OCI-LY7 (cell line): Measurements from ENCODE around the gene UFD1. TPM values are rescaled to one million over a fixed set of nuclear protein-coding genes. Genes with fewer than 3 reads are reported as not detected.

Source experiments
- BruUV-seq: library from RNA; stranded (reverse); fragments of 400-500 nt; replicated peaks from 2 replicates; lab custom pipeline; 2021; lab: Mats Ljungman, UMichigan
- CTCF ChIA-PET: fragments of 300-600 bp; sonication (Branson Sonifier 250); formaldehyde crosslinking; loops from one replicate; lab custom pipeline; 2022; ENCODE audit warnings: antibody characterized with exemption; ENCODE audit not compliant: unreplicated experiment; lab: Charles Lee
- POLR2A ChIA-PET: fragments of 300-600 bp; sonication (Branson Sonifier 250); formaldehyde crosslinking; loops from one replicate; lab custom pipeline; 2022; ENCODE audit warnings: antibody characterized with exemption; lab: Charles Lee
- DNase-seq: peaks from one replicate; pipeline ENCODE4 v3.0.0-alpha.2; 2015; ENCODE audit warnings: low spot score
- H2AFZ ChIP-seq: fragments of 200-600 bp; sonication (generic), shearing (Covaris generic); 2 replicates; pipeline ENCODE4 v1.6.1; 2014; ENCODE audit warnings: mild to moderate bottlenecking, antibody characterized with exemption, low read length, moderate library complexity
- H3K27ac ChIP-seq: fragments of 200-600 bp; sonication (generic); 2 replicates; pipeline ENCODE4 v1.5.1; 2014; ENCODE audit warnings: mixed run types, low read depth, mild to moderate bottlenecking, moderate library complexity, low read length, inconsistent platforms; ENCODE audit not compliant: poor library complexity, severe bottlenecking
- H3K36me3 ChIP-seq: fragments of 200-600 bp; sonication (generic); 2 replicates; pipeline ENCODE4 v1.6.1; 2014; ENCODE audit warnings: mild to moderate bottlenecking, antibody characterized with exemption, low read length, moderate library complexity, mixed read lengths; ENCODE audit not compliant: insufficient read depth
- H3K4me1 ChIP-seq: fragments of 200-600 bp; sonication (generic); 2 replicates; pipeline ENCODE4 v1.5.1; 2014; ENCODE audit warnings: mild to moderate bottlenecking, low read length; ENCODE audit not compliant: insufficient read depth, poor library complexity, severe bottlenecking
- H3K4me2 ChIP-seq: fragments of 200-600 bp; sonication (generic); 2 replicates; pipeline ENCODE4 v1.6.1; 2014; ENCODE audit warnings: mild to moderate bottlenecking, low read length
- H3K4me3 ChIP-seq: fragments of 200-600 bp; sonication (generic); 2 replicates; pipeline ENCODE4 v1.5.1; 2014; ENCODE audit warnings: mild to moderate bottlenecking, low read depth, low read length; ENCODE audit not compliant: poor library complexity, severe bottlenecking
- H3K79me2 ChIP-seq: fragments of 200-600 bp; sonication (generic); 2 replicates; pipeline ENCODE4 v1.6.1; 2016; ENCODE audit warnings: low read depth, mild to moderate bottlenecking, low read length, moderate library complexity, mixed read lengths; ENCODE audit not compliant: insufficient read depth
- H3K9me2 ChIP-seq: fragments of 200-600 bp; sonication (generic); 2 replicates; pipeline ENCODE4 v1.6.1; 2016; ENCODE audit warnings: mild to moderate bottlenecking, low read length, mixed read lengths; ENCODE audit not compliant: insufficient read depth
- H3K9me3 ChIP-seq: fragments of 200-600 bp; sonication (generic); 2 replicates; pipeline ENCODE4 v1.6.1; 2014; ENCODE audit warnings: mild to moderate bottlenecking, mixed run types, low read length, mixed read lengths
- H4K20me1 ChIP-seq: fragments of 200-600 bp; sonication (generic); 2 replicates; pipeline ENCODE4 v1.6.1; 2014; ENCODE audit warnings: mild to moderate bottlenecking, antibody characterized with exemption, low read length, moderate library complexity, mixed read lengths; ENCODE audit not compliant: insufficient read depth
- CTCF ChIP-seq: fragments of 200-600 bp; sonication (generic); conservative IDR thresholded peaks from 2 replicates; pipeline ENCODE4 v1.5.1; 2014; ENCODE audit warnings: mild to moderate bottlenecking, antibody characterized with exemption, low read length, moderate library complexity, mixed read lengths
- EZH2phosphoT487 ChIP-seq: fragments of 200-600 bp; sonication (generic); IDR thresholded peaks from 2 replicates; pipeline ENCODE4 v1.6.1; 2018; ENCODE audit warnings: low read depth, borderline replicate concordance, mild to moderate bottlenecking, mixed run types, antibody characterized with exemption, low read length, moderate library complexity, mixed read lengths
- intact Hi-C: fragments of 100-400 bp; cut with micrococcal nuclease; formaldehyde crosslinking; loops from one replicate; pipeline ENCODE4 v1.10.0; 2022; ENCODE audit not compliant: unreplicated experiment
- total RNA-seq, 2 experiments: library from RNA; depleted of rRNA in 1 of 2; stranded (reverse); fragments of >200 nt in 1 of 2; shearing (Covaris generic) in 1 of 2; gene quantifications; 2 replicates each; pipeline ENCODE4 v1.2.3, GENCODE V29; 2014 to 2022

The UFD1 gene
- total RNA-seq, 2 experiments from 2014 or later = 60.1 to 70.8 TPM

GRCh38 chr22:19454156-19454555 is 24.8 kb downstream of the UFD1 start:
- no peaks in the 10 kb centered on the region for H3K9me2 ChIP-seq
- no peak overlapping the region for H3K4me2 ChIP-seq
- peaks cover 97% of the 10 kb centered on the region for H3K36me3 ChIP-seq
- peaks cover 5% of the 10 kb centered on the region for H3K4me1 ChIP-seq
- no peak overlapping the region for H2AFZ ChIP-seq
- H3K9me3 ChIP-seq = no peaks in the 10 kb centered on the region
- BruUV-seq = no TSS peak
- H3K27ac ChIP-seq = no peak overlapping the region
- POLR2A ChIA-PET = no interaction called here
- peaks cover 6% of the 10 kb centered on the region; the same call in 1 of the 2 replicates for H3K79me2 ChIP-seq
- intact Hi-C loops = no loop called here
- H3K4me3 ChIP-seq = no peak overlapping the region
- DNase-seq = no peak
- CTCF ChIA-PET = no interaction called here
- TF ChIP-seq CTCF (no peak), EZH2phosphoT487 (no peak)
- no peaks in the 10 kb centered on the region for H4K20me1 ChIP-seq

- H3K9me2 ChIP-seq = no peaks in the 10 kb centered on the region
- H3K9me3 ChIP-seq = no peaks in the 10 kb centered on the region
- H3K36me3 ChIP-seq = peaks cover 96% of the 10 kb centered on the region
- intact Hi-C loops = no loop called here
- H3K4me1 ChIP-seq = peaks cover 9% of the 10 kb centered on the region
- no peaks in the 10 kb centered on the region for H4K20me1 ChIP-seq
- no peak for DNase-seq
- no peak overlapping the region for H3K27ac ChIP-seq
- ChIA-PET CTCF (no interaction called here), POLR2A (interaction anchor here (0.7 kb wide), 1 partner anchor 178 kb away, joined by 3 read pairs; no protein-coding TSS in a partner anchor)
- peaks cover 10% of the 10 kb centered on the region; the same call in 1 of the 2 replicates for H3K79me2 ChIP-seq
- TF ChIP-seq EZH2phosphoT487 = no peak
- no peak for TF ChIP-seq CTCF
- no TSS peak for BruUV-seq
- H3K4me2 ChIP-seq = no peak overlapping the region
- H2AFZ ChIP-seq = no peak overlapping the region
- no peak overlapping the region for H3K4me3 ChIP-seq
These were observed 25.3 kb downstream of the UFD1 start for GRCh38 chr22:19453718-19454117.

GRCh38 chr22:19451570-19451969 is 27.4 kb downstream of the UFD1 start:
- DNase-seq = no peak
- TF ChIP-seq CTCF = no peak
- TF ChIP-seq EZH2phosphoT487 = no peak
- Histone ChIP-seq H3K4me3 (no peak overlapping the region), H3K9me2 (no peaks in the 10 kb centered on the region), H4K20me1 (0 out of 2 replicates have a peak, but pooled peaks cover 4% of the 10 kb centered on the region), H3K79me2 (peaks cover 22% of the 10 kb centered on the region), H3K4me2 (no peak overlapping the region), H3K4me1 (peaks cover 16% of the 10 kb centered on the region), H2AFZ (no peak overlapping the region), H3K27ac (no peak overlapping the region), H3K36me3 (peaks cover 78% of the 10 kb centered on the region), H3K9me3 (no peaks in the 10 kb centered on the region)
- intact Hi-C loops = no loop called here
- POLR2A ChIA-PET = interaction anchor here (0.7 kb wide), 1 partner anchor 54 kb away, joined by 5 read pairs; no protein-coding TSS in a partner anchor
- CTCF ChIA-PET = no interaction called here
- BruUV-seq = no TSS peak
